Measurements from ENCODE around the gene NMRAL1. TPM values are rescaled to one million over a fixed set of nuclear protein-coding genes. Genes with fewer than 3 reads are reported as not detected.

NMRAL1 gene
- total and polyA plus RNA-seq, 10 of the 15 experiments (the other 5 are each of a cell fraction or from before 2014, with no cell fraction given), result 4.8 to 102 (median 62.5) TPM

GRCh38 chr16:4415538-4416199, 58.8 kb downstream of the NMRAL1 start:
- ChIA-PET POLR2A (interaction anchor here (1.0 to 4.0 kb wide), 5 partner anchors 12 to 200 kb away, joined by 3 to 33 read pairs (median 3); partner anchors contain the start of genes HMOX2 and NMRAL1), SMC1A (ENCODE audit: uncharacterized antibody, unreplicated experiment) (interaction anchor here (1.1 to 1.8 kb wide), 3 partner anchors 13 to 90 kb away, joined by 5 to 8 read pairs (median 6); partner anchors contain the start of gene PAM16), RAD21 (ENCODE audit: unreplicated experiment) (interaction anchor here (0.8 to 1.5 kb wide), 4 partner anchors 64 to 209 kb away, joined by 3 to 4 read pairs (median 3); partner anchors contain the start of gene MGRN1), CTCF (interaction anchor here (0.6 to 1.6 kb wide), 6 partner anchors 10 to 201 kb away, joined by 3 to 4 read pairs (median 3); no protein-coding TSS in a partner anchor)
- FAIRE-seq (peak; percentile 23), ATAC-seq (peak; percentile 36), DNase-seq (ENCODE audit: low read depth, low spot score) (no peak)
- in situ Hi-C loops (cut with MboI) (no loop called here), intact Hi-C loops (cut with micrococcal nuclease; ENCODE audit: unreplicated experiment) (loop anchor here (2.0 kb wide), 1 partner anchor 61 kb away; the partner anchor contains the start of gene HMOX2)
- Histone ChIP-seq H3K4me3 (peak overlapping the region; percentile 92), H3K79me2 (ENCODE audit: control insufficient read depth, insufficient read depth, low read length) (peaks cover 38% of the 10 kb centered on the region), H3K36me3 (ENCODE audit: control insufficient read depth in 2 of 2, insufficient read depth in 2 of 2, low read length in 1 of 2) (peaks cover 9 to 12% of the 10 kb centered on the region in 2 experiments), H3K4me2 (ENCODE audit: control insufficient read depth, insufficient read depth) (peak overlapping the region; percentile 98), H4K20me1 (ENCODE audit: control insufficient read depth, insufficient read depth) (peaks cover 5% of the 10 kb centered on the region), H3K9me3 (replicated peaks; ENCODE audit: control insufficient read depth, insufficient read depth, low read length) (no peaks in the 10 kb centered on the region), H3K4me1 (ENCODE audit: control insufficient read depth, insufficient read depth, low read length) (peaks cover 20% of the 10 kb centered on the region), H3K9ac (ENCODE audit: control insufficient read depth, insufficient read depth, low read length) (peak overlapping the region; percentile 79), H3K27ac (ENCODE audit: control insufficient read depth, insufficient read depth) (peak overlapping the region; percentile 83), H2AFZ (ENCODE audit: control insufficient read depth, low read depth, low read length) (peak overlapping the region; percentile 42), H3K27me3 (replicated peaks in 1 of 2; ENCODE audit: control insufficient read depth in 2 of 2, insufficient read depth in 2 of 2, low read length in 1 of 2) (no peaks in the 10 kb centered on the region)
- 1% methylated on average over 39 of the region's 44 CpGs for WGBS (ENCODE audit: insufficient coverage, insufficient replicate concordance, low lambda C conversion rate, missing lambda C conversion rate)
- no TSS peak for BruUV-seq (replicated peaks)
- TF ChIP-seq CHD1 (IDR thresholded peaks at IDR 0.05; ENCODE audit: low read depth, low read length), result no peak
- 0 out of 2 replicates have a peak, but pooled peaks have one; percentile 30 for TF ChIP-seq GATAD2B (conservative IDR thresholded peaks at IDR 0.05; ENCODE audit: low read depth)
- no peak for TF ChIP-seq CHD4 (IDR thresholded peaks at IDR 0.05)
- TF ChIP-seq BHLHE40 (IDR thresholded peaks at IDR 0.05; ENCODE audit: borderline replicate concordance in 1 of 2, low read depth in 2 of 2, low read length in 1 of 2), result no peak
- no peak for TF ChIP-seq NFYA (IDR thresholded peaks at IDR 0.05; ENCODE audit: borderline replicate concordance, low read depth, low read length)
- no peak for TF ChIP-seq KDM1A (IDR thresholded peaks at IDR 0.05; ENCODE audit: borderline replicate concordance)
- TF ChIP-seq BRCA1 (IDR thresholded peaks at IDR 0.05; ENCODE audit: low read depth, low read length), result no peak
- 0 out of 2 replicates have a peak, but pooled peaks have one; percentile 8 for TF ChIP-seq YY1 (IDR thresholded peaks at IDR 0.05; ENCODE audit: low read depth, low read length)
- TF ChIP-seq, protein P1, sequence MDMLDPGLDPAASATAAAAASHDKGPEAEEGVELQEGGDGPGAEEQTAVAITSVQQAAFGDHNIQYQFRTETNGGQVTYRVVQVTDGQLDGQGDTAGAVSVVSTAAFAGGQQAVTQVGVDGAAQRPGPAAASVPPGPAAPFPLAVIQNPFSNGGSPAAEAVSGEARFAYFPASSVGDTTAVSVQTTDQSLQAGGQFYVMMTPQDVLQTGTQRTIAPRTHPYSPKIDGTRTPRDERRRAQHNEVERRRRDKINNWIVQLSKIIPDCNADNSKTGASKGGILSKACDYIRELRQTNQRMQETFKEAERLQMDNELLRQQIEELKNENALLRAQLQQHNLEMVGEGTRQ (IDR thresholded peaks at IDR 0.05; ENCODE audit: borderline replicate concordance, low read depth, low read length), result no peak
- no peak for TF ChIP-seq ZBED1 (IDR thresholded peaks at IDR 0.05; ENCODE audit: borderline replicate concordance)
- TF ChIP-seq RCOR1 (conservative IDR thresholded peaks at IDR 0.05; ENCODE audit: low read depth, low read length), result no peak
- TF ChIP-seq E2F4 (IDR thresholded peaks at IDR 0.05; ENCODE audit: low read depth, low read length), result no peak
- TF ChIP-seq MXI1 (IDR thresholded peaks at IDR 0.05; ENCODE audit: low read depth, low read length), result no peak; the same call in 1 of the 2 replicates
- no peak for TF ChIP-seq CUX1 (IDR thresholded peaks at IDR 0.05; ENCODE audit: insufficient replicate concordance, low read depth, low read length)
- TF ChIP-seq ZNF384 (IDR thresholded peaks at IDR 0.05; ENCODE audit: borderline replicate concordance, low read depth, low read length), result no peak
- no peak for TF ChIP-seq SP1 (IDR thresholded peaks at IDR 0.05; ENCODE audit: low read depth, low read length)

Measured in GM12878 (cell line).